GM18508 (cell line): ENCODE results near the gene TEX35.

Experiments
- ATAC-seq: cut with Tn5 transposase; IDR thresholded peaks from one replicate; pipeline ENCODE4 v1.9.1; 2021; ENCODE audit warnings: moderate number of reproducible peaks; ENCODE audit not compliant: insufficient read depth, unreplicated experiment

TEX35 gene

GRCh38 chr1:178565586-178565985, 52.7 kb downstream of the TEX35 start:
- no peak for ATAC-seq

GRCh38 chr1:178566187-178566586, 53.3 kb downstream of the TEX35 start:
- ATAC-seq, result peak; percentile 87

GRCh38 chr1:178571807-178572206, 58.9 kb downstream of the TEX35 start:
- no peak for ATAC-seq
